Measurements from ENCODE around the gene MED27.
A peak's percentile ranks its signal among the peaks of the same experiment; 100 is the strongest.

Gene MED27

DNA sequence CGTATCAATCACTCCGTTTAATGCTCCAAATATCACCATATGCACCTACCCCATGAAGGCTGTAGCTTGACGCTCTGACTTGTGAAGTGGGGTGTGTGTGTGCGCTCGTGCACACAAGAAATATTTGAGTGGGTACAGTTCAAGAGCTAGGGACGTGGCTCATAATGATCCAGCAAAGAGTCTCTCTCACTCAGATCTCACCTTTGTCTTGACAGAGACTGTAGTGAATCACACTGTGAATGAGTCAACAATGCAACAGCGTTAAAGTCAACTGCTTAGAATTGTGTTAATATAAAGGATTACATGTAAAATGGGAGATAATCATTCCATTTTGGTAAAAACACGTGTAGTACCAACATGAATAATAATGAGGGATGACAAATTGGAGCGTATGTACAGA, 119.4 kb downstream of the MED27 start:
- DNase-seq (ENCODE audit: low read depth, low spot score) = no peak
- in situ Hi-C loops (cut with HindIII; ENCODE audit: low sequenced_read_pairs) = no loop called here
- no peak overlapping the region for H3K4me3 ChIP-seq (ENCODE audit: low read depth, low read length)

DNA sequence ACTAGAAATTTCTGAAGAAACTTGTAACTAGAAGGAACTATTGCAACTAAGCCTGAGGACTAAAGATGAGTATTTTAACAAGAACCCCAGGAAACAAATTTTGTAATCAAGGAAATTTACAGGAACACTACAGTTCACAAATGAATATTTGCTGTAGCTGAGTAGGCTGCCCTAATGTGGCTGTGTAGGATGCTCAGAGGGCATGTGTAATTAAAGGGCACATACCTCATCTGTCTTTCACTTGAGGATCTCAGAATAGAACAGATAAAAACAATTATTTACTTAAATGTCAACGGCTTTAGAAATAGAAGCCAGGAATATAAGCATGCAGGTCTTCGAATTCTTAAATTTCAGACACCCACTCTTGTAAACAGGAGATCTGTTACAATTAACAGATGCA, 119.8 kb downstream of the MED27 start:
- no peak for TF ChIP-seq CTCF (IDR thresholded peaks at IDR 0.05; ENCODE audit: low read depth, low read length)
- no peak overlapping the region for H3K4me3 ChIP-seq (ENCODE audit: low read depth, low read length)
- no peak for DNase-seq (ENCODE audit: low read depth, low spot score)
- in situ Hi-C loops (cut with HindIII; ENCODE audit: low sequenced_read_pairs) = no loop called here

More for the DNA sequence above, 119.4 kb downstream of the MED27 start:
- no peak for TF ChIP-seq CTCF (IDR thresholded peaks at IDR 0.05; ENCODE audit: low read depth, low read length)

DNA sequence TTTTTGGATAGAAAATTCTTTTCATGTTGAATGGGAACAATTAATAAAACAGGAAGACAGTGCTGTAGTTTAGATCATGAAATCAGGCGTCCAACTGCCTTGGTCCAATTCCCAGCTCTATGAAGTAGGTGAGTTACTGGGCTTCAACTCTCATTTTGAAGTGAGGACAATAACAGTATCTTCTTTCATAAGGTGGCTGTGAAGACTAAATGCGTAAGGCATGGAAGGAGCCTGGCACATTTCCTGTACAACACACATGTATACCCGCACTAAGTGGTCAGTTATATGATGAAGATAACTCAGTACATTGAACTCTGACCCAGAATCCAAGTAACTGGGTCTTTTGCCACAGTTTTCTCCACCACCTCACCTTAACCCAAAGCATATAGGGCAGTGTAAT, 120.6 kb downstream of the MED27 start:
- H3K4me3 ChIP-seq (ENCODE audit: low read depth, low read length) = no peak overlapping the region
- no peak for TF ChIP-seq CTCF (IDR thresholded peaks at IDR 0.05; ENCODE audit: low read depth, low read length)
- DNase-seq (ENCODE audit: low read depth, low spot score) = no peak
- in situ Hi-C loops (cut with HindIII; ENCODE audit: low sequenced_read_pairs) = no loop called here

GRCh38 chr9:131954299-131954698, 125.4 kb downstream of the MED27 start:
- TF ChIP-seq CTCF (IDR thresholded peaks at IDR 0.05; ENCODE audit: low read depth, low read length) = peak; percentile 37
- no peak for DNase-seq (ENCODE audit: low read depth, low spot score)
- in situ Hi-C loops (cut with HindIII; ENCODE audit: low sequenced_read_pairs) = no loop called here
- H3K4me3 ChIP-seq (ENCODE audit: low read depth, low read length) = no peak overlapping the region

GRCh38 chr9:131951905-131952304, 127.8 kb downstream of the MED27 start:
- H3K4me3 ChIP-seq (ENCODE audit: low read depth, low read length) = no peak overlapping the region
- TF ChIP-seq CTCF (IDR thresholded peaks at IDR 0.05; ENCODE audit: low read depth, low read length) = no peak
- peak; percentile 71 for DNase-seq (ENCODE audit: low read depth, low spot score)
- in situ Hi-C loops (cut with HindIII; ENCODE audit: low sequenced_read_pairs) = no loop called here

- H3K4me3 ChIP-seq (ENCODE audit: low read depth, low read length) = no peak overlapping the region
- TF ChIP-seq CTCF (IDR thresholded peaks at IDR 0.05; ENCODE audit: low read depth, low read length) = no peak
- no peak for DNase-seq (ENCODE audit: low read depth, low spot score)
- in situ Hi-C loops (cut with HindIII; ENCODE audit: low sequenced_read_pairs) = no loop called here
Observed at GRCh38 chr9:131951155-131951554, 128.5 kb downstream of the MED27 start.

GRCh38 chr9:131950487-131950886, 129.2 kb downstream of the MED27 start:
- TF ChIP-seq CTCF (IDR thresholded peaks at IDR 0.05; ENCODE audit: low read depth, low read length) = no peak
- in situ Hi-C loops (cut with HindIII; ENCODE audit: low sequenced_read_pairs) = no loop called here

More at GRCh38 chr9:131950487-131950886, 129.2 kb downstream of the MED27 start:
- H3K4me3 ChIP-seq (ENCODE audit: low read depth, low read length) = no peak overlapping the region
- DNase-seq (ENCODE audit: low read depth, low spot score) = no peak
